GM18519 (cell line): ENCODE results near the gene GORASP1.

ENCODE experiments used
- ATAC-seq: cut with Tn5 transposase; IDR thresholded peaks from one replicate; pipeline ENCODE4 v1.9.1; 2021; ENCODE audit warnings: mild to moderate bottlenecking, moderate library complexity; ENCODE audit not compliant: unreplicated experiment, low FRiP score

The GORASP1 gene

DNA sequence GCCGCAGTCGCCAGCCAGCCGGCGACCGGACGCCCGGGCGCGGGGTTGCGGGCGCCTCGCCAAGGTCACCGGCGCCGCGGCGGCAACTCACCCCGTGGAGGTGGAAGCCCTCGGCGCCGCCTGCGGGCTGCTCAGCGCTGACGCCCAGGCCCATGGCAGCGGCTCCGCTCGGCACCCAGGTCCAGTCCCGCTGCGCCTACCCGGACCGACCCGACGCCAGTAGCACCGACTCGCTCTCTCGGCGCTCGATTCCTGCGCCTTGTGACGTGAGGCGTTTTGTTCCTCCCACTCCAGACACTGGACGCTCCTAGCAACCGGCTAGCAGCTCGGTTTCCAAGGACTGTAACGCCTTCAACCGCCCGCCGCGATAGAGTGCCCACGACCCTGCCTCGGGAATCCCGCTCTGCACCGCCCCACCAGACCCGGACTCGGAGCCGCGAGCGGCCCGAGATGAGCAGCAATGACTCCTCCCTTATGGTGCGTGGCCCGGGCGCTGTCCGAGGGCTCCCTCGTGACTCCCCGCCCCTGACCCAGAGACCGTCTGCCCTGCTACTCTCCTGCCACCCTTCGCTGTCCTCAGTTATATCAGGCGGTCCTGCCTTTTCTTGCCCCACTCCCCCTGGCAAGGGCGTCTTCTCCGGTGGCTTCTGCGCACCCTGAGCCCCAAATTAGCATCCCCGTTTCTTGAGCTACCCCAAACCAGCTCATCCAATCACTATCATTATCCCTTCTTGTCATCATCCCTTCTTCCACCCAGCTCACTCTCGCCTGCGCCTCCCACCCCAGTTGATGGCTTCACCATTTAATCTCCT lies at the start of gene GORASP1, which contains the start of gene TTC21A:
Gene GORASP1, minus strand, starts transcription at position 240 of the 812 bp plus-strand sequence. Its CDS starts 86 bp downstream, at position 154.
Gene TTC21A, plus strand, starts transcription at position 293 of the 812 bp plus-strand sequence. Its CDS starts 158 bp downstream, at position 451.
- ATAC-seq = peak; percentile 36

DNA sequence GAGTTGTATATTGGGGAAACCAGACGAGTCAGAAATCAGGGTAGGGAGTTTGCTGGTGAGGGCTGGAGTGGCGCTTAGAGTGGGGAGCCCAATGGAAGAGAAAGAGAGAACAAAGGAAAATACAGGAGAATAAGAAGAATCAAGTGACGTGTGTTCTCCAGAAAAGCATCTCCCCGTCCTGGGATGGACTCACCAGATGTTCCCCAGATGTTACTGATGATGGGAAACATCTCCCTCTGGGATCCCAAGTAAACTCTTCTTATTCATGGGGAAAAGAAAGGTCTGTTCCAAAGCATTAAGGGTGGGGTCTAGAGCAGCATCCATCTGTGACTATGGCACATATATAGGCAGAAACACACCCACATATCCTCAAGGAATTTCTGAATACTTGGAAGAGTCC lies 49.0 kb upstream of the GORASP1 start:
- no peak for ATAC-seq

DNA sequence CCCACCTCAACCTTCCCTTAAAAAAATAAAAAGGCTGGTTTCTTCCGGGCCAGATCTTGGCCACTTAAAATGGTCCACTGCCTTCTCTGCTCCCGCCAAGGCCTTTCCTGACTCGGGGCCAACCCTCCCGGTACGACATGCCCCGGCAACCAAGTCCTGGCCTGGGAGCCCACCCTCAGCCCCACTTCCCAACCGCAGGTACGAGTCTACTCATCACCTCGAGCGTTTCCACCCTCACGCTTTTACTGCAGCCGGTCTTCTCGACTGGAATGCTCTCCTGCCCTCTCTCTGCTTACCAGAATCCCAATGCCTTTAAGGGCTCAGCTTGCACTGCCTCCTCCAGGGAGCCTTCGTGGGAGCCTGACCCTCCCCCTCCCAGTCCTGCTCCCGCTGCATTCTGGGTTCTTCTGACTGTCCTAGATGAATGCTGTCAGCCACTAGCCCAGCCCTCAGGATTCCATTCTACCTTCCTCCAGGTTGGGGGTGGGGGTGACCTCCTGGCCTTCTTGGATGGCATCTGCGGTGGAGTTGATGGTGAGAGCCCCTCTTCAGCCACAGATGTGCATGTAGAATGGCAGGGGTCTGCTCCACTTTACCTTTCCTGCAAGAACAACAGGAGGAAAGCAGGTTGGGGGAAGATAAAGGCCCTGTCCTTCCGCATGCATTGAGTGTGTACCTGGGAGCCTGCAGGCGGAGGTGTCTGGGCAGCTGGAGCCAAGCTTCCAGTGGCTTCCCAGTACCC lies 47.0 kb upstream of the GORASP1 start:
- ATAC-seq = no peak

DNA sequence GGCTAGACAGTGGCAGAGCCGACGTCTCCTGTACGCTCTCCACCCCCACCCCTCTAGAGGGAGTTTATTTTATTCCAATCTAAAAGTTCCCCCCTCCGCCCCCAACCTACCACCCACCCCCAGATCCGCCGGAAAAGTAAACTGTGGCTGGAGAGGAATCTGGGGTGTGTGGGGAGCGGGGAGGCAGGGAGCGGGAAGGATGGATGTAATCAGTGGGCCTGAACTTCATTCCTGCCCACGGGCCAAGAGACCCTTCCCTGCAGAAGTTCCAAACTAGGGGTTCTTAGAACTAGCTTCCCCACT lies 46.5 kb upstream of the GORASP1 start:
- no peak for ATAC-seq

DNA sequence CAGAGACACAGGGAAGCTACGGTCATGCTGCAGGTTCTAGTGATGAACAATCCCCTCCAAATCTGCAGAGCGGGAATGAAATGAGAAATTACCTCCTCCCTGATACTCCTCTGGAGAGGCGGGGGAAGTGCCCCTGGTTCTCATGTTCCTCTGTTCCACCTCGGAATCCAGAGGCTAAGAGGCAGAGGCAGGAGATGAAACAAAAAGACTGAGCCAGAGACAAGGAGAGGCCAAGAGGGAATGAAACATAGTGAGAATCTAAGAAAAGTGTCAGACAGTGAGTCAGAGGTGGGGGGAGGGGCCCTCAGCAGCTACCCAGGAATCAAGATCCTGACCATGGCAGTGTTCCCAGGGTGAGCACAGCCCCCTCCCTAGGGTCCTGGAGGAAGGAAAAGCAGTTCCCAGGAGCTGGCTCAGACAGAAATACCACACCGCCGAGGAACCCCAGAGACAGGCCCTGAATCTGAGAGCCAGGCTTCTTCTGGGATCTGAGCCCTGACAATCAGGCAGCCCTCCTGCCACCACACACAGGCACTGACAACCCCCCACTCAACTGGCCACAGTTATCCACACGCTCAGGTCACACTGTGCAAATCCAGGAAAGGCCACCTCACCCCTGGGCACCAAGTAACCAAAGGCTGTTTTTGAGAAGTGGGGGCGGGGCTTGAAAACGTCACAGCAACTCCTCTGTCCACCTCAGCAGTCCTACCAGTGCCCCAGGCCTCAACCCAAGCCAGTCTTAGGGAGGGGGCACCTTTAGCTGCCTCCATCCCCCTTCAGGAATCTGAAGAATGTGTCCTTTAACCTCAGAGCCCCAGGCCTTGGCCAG lies 43.6 kb upstream of the GORASP1 start:
- ATAC-seq = no peak

DNA sequence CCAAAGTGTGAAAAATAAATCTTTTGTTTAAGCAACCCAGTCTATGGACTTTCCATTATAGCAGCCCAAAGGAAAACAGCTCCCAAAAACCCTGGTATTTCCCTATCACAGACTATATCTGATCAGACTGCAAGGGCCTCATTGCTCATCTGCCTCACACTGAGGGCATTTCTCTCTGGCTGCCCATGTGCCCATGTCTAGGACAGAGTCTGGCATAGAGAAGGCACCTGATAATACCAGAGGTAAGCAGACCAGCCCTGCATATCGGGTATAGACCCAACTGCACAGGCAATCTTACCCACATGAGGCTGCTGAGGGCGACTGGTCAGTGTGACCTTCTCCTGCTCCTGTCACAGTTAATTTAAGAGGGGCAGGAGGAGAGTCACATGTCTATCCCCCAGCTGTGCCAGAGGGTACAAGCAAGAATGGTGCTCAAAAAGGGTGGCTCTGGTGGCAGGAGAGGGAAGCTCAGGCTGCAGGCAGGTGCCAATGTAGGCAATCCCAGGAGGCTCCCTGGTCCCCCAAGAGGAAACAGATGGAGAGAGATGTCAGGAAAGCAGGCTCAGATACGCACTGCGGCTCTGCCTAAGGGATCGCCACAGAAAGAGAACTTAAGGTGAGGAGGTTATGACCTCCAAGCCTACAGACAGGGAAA lies 42.8 kb upstream of the GORASP1 start:
- ATAC-seq = no peak

DNA sequence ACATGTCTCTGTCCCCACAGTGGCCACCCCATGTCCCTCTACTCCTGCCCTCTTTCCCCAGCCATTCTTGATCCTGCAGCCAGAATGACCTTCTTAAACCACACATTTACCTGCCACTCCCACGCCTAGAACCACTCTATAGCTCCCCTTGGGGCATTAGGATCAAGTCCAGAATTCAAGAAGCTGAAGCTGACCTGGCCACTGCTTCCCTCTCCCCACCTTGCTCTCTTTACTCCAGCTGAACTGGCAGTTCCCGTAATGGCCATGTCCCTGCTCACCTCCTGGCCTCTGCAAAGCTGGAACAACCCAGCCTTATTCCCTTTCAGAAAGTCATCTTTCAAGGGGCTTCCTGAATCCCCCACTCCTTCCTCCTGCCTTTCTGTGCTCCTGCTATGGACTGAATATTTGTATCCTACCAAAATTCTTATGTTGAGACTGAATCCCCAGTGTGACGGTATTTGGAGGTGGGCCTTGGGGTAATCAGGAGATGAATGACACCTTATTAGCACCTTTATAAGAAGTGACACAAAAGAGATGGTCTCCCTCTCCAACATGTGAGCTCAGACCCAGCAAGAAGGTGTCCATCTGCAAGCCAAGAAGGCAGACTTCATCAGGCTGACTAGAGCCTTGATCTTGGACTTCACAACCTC lies 42.2 kb upstream of the GORASP1 start:
- no peak for ATAC-seq

DNA sequence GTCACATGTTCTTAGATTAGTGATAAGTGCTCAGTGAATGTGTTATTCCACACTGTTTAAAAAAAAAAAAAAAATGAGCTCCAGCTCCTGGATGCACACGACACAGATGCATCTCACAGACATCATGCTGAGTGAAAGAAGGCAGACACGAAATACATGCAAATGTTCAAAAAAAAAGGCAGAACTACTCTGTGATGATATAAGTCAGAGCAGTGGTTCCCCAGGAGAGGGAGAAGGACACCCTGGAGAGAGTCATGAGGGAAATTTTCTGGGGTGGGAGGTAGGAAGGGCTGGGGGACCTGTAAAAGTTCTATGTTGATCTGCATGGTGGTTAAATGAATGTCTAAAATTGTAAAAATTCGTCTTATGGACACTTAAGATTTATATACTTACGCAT lies 41.6 kb upstream of the GORASP1 start:
- ATAC-seq = no peak

DNA sequence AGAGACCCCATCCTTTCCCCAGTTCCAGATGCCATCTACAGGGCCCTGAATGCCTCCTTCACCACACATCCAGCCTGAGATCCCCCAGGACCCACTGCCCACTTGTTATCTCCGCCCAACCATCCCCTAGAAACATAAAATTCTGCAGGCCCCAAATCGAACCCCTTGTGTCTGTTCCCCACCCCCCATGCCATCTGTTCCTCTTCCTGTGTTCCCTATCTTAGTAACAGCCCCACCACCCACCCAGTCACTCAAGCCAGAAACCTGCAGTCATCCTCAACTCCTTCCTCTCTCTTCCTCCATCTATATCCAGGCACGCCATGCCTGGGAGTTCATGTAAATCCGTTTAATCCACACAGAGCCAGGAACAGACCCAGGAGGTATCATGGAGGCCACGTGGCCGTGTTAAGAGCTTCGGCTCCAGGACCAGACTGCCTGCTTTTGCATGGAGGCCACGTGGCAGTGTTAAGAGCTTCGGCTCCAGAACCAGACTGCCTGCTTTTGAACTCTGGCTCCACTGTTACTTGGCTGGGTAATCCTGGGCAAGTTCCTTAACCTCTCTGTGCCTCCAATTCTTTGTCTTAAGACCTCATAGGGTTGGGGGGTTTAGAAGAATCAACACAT lies 41.1 kb upstream of the GORASP1 start:
- ATAC-seq = no peak

DNA sequence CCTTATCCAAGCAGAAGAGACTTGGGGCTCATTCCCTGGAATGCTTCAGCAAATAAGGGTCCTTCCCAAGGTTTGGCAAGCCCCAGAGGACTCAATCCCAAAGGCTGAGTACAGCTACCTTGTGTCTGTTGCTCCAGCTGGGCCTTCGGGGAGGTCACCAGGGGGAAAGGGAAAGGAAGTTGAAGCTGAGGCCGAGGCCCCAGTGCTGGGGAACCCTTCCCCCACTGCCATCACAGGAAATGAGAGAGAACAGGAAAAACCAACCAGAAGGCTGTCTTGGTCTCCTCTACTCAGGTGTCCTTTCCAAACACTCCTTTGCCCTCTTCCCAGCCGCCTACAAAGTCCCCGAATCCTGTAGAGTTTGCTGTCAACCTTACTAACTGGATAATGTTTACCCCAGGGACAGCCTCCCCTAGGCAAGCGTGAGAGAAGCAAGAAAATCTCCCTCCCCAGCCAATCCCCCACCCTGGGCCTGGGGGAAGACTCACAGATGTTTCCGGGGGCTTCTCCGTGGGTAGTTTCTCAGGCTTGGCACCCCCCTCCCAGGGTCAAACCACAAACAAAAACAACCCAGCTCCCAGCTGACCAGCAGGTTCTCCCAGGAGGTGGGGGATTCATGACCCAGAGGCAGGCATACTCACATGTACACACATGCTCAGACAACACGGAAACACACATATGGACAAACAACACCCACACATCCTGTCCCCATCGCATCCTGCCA lies 40.4 kb upstream of the GORASP1 start:
- ATAC-seq = peak; percentile 24

DNA sequence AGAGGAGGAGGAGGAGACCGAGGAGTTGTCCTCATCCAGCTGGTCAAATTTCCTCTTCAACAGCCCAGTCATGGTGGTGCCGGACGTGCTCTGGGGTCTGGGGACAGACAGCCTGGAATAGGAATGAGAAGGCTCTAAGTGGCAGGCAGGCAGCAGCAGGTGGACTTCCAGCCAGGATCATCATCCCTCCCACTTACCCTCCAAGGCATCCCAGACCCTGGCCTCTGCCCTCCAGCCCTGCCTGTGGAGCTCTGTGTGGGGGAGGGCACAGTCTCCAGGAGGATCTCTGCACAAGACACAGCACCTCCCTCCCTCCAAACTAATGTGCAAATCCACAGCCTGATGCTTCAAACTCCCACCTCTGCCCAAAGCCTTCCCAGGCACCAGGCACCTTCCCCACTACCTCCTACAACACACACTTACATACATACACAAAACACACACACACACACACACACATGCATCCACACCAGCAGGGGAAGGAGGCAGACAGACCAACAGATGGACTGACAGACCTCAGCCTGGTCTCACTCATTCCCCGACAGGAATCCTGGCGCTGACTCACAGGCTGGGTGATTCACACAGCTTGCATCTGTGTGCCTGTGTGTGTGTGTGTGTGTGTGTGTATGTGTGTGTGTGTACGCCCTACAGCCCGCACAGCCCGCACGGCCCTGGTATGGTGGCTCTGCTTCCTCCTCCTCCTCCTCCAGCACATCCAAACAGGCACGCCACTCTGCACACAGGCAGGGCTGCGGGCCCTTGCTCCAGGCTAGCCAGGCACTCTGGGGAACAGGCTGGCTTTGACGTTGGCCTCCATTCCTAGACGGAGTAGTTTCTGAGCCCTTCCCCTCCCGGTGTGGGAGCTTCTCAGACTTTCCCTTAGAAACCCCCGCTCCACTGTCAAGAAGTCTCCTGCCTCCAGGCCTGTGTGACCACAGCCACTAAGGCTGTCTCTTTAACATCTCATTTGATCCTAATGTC lies 39.5 kb upstream of the GORASP1 start:
- ATAC-seq = no peak

DNA sequence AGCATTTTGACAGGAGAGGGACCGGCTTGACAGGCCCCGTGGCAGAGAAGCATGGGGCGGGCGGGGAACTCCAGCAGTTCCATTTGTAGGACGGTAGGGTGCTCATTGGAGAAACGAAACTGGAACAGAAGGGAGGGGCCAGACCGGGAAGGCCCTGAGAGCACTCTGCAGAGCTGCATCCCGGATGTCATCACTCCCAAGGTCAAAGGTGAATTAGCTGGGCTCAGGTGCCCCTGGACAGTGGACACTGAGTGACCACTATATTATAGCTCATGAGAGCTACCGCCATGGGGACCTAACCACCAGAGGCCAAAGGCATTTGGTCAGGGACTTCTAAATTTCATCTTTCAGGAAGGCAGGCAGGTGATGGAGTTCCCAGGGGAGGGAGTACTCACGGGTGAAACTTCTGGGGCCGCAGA lies 38.7 kb upstream of the GORASP1 start:
- ATAC-seq = no peak

DNA sequence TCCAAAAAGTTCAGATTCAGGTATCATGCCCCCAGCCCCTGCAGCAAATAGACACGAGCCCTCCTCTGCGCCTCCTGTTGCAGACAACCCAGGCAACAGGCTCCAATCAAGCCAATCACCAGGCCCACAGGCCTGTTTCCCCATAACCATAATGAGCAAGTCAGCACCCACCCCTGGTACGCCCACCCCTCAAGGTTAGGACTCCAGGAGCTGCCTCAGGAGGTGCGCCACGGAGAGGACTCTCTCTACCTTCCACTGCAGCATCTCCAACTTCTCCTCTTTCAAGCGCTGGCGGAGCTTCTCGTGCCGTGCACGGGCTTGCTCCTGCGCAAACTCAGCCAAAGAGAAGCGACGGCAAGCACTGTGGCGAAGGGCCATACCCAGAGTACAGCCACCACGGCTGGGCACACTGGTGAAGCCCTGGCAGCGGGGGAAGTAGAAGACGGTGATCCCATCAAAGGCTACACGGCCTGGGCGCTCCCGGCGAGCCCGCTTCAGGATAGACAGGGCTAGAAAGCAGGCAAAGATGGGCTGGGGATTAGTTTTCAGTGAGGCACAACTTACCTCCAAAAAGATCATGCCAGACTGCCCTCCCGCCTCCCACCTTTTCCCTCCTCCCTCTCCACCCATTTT lies 37.4 kb upstream of the GORASP1 start:
- ATAC-seq = no peak

DNA sequence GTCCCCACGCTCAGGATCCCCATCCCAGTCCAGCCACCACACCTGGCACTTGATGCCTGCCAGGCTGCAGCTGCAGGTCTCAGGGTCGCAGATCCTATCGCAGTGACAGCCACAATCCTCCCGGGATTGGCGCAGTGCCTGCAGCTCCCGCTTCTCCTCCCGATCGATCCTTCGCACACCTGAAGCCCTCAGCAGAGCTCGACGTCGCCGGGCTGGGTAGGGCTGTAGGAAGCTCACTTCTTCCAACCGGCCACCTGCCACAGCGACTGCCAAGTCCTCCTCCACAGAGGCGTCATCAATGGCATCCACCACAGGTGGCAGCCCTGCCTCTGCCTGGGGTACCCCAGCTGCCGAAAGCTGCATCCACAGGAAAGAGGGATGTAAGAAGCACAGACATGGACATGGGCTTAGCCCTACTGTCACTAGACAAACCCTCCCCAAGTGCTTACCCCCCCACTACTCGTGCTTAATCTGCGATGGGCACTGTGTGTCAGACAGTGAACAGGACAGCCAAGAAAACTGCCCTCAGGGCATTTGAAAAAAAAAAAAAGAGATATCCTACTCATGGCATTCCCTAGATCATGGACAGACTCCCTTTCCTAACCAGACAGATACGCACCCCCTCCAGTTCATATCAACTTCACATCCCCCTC lies 36.8 kb upstream of the GORASP1 start:
- ATAC-seq = no peak

DNA sequence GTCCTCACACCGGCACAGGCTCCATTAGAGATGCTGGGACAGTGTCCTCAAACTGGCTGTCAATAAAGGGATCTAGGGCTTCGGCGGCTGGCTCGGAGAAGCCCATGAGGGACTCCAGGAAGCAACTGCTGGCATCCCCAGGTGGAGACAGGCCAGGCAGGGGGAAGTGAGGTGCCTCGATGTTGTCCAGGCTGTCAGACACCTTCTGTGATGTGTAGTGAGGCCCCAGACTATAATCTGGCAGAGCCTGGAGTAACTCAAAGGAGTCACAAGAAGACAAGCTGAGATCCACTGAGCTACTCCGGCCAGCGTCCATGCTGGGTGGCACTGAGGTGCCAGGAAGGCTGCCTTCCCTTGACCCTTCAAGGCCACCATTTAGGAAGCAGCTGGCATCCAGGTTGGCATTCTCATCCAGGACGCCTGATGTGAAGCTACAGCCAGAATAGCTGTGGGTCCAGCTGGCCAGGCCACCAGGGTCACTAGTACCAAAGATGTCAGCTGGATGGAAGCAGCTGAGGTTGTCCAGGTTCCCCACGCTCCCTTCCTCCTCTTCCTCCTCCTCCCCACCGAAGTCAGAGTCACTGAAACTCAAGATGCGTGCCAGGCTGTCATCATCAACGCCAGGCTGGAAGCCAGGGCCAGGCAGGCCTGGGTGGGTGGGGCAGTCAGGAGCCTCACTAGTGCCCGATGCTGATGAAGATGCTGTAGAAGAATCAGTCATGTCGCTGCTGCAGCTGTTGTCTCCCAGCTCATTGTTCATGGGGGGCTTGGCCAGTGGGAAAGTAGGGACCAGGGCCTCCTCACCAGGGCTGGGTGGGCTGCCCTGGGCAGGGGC lies 35.8 kb upstream of the GORASP1 start:
- no peak for ATAC-seq

DNA sequence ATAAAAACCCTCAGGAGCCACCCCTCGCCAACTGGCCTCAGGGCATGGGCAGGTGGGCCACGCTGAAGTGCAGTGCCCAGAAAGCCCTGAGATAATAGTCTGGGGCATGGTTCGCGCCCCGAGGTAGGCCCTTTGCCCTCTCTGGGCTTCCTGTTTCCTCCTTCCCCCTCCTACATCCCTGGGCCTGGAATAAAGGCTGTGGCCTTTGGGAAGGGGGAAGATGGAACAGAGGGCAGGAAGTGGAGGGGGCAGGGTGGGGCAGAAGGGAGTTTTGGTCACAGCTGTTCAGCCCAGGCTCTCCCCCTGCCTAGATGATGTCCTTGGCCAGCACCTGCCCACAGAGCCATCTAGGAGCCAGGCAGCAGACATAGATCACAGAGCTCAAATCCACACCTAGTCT lies 34.6 kb upstream of the GORASP1 start:
- no peak for ATAC-seq
